WI38 (cell line): ENCODE measurements around the gene HSPA12A.

Experiments used
- H3K4me3 ChIP-seq: 2 replicates; pipeline ENCODE4 v1.5.1; 2011; ENCODE audit warnings: low read depth, mild to moderate bottlenecking, control low read depth, low read length
- TF ChIP-seq, protein P1 (sequence below): IDR thresholded peaks from 2 replicates; pipeline ENCODE4 v1.5.1; 2012; ENCODE audit warnings: low read depth, mild to moderate bottlenecking, control low read depth, low read length

Gene HSPA12A

DNA sequence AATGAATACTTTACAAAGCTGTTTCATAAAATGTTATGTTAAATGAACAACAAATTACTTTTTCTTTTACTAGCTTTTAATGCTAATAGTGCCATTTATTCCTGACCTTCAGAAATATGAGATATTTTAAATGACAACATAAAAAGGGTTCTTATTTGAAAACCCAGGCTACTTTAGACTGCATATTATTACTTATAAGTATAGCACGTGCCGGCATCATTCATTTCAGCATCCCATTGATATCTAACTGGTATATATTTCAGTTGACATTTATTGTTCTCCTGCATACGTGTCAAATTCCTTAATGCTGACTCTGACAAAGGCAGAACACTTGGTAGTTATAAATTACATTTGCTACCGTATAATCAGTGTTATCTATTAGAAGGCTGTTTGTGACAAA, 86.3 kb downstream of the HSPA12A start:
- TF ChIP-seq, protein P1, sequence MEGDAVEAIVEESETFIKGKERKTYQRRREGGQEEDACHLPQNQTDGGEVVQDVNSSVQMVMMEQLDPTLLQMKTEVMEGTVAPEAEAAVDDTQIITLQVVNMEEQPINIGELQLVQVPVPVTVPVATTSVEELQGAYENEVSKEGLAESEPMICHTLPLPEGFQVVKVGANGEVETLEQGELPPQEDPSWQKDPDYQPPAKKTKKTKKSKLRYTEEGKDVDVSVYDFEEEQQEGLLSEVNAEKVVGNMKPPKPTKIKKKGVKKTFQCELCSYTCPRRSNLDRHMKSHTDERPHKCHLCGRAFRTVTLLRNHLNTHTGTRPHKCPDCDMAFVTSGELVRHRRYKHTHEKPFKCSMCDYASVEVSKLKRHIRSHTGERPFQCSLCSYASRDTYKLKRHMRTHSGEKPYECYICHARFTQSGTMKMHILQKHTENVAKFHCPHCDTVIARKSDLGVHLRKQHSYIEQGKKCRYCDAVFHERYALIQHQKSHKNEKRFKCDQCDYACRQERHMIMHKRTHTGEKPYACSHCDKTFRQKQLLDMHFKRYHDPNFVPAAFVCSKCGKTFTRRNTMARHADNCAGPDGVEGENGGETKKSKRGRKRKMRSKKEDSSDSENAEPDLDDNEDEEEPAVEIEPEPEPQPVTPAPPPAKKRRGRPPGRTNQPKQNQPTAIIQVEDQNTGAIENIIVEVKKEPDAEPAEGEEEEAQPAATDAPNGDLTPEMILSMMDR, result no peak
- H3K4me3 ChIP-seq, result no peak overlapping the region

DNA sequence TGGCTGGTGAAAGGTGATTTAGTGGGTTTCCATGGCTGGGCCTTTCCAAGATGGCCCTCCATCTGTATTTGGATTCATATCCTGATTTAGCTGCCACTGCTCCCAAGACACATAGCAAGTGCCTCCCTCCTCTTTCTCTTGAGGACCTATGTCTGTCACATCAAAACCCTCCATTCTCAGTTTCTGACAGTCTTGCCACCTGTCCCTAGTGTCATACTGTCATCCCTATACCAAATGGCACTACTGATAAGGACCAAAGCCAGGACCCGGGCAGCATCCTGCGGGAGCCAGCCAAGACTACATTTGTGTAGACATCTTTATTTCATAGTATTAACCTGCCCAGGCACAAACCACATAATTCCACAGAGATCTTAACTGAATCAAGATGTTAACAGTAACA, 86.8 kb downstream of the HSPA12A start:
- TF ChIP-seq, protein P1, result no peak
- H3K4me3 ChIP-seq, result no peak overlapping the region

DNA sequence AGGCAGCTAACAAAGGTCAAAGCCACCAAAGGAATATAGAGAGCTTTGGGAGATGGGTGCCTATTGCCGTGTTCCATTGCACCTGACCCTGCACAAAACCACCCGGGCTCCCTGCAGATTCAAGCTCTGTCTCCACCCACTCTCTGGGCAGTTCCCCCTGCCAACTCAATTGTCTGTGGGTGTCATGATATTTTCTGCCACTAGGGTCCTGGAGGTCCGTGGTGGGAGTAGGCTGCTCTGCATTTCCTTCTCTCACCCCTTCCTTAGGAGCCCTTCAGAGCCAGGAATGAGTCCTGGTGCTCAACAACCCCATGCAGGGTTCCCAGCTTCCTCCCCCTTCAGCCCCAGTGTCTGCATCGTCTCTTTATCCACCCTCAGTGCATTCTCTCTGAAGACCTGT, 87.5 kb downstream of the HSPA12A start:
- TF ChIP-seq, protein P1, result peak; percentile 17; the same call in 1 of the 2 replicates
- H3K4me3 ChIP-seq, result no peak overlapping the region

DNA sequence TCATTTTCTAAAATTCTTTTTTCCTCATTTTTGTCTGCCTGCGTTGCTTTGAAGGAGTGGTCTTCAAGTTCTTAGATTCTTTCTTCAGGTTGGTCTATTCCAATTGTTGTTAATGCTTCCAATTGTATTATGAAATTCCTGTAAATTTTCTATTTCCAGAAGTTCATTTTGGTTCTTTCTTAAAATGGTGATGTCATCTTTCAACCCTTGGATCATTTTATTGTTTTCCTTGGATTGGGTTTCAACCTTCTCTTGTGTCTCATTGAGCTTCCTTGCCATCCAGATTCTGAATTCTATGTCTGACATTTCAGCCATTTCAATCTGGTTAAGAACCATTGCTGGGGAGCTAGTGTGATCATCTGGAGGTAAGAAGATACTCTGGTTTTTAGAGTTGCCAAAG, 88.5 kb downstream of the HSPA12A start:
- TF ChIP-seq, protein P1, result no peak
- H3K4me3 ChIP-seq, result no peak overlapping the region

DNA sequence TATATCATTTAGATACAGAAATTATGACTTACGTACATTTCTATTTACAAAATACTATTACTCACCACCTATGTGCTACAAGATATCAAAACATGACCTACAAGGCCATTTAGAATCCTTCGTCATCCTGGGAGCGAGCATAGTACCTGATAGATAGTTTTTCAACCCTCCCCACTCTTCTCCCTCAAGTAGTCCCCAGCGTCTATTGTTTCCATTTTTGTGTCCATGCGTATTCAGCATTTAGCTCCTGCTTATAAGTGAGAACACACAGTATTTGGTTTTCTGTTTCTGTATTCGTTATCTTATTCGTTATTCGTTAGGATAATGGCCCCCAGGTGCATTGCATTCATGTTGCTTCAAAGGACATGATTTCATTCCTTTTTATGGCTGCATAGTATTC, 93.5 kb downstream of the HSPA12A start:
- no peak overlapping the region for H3K4me3 ChIP-seq
- TF ChIP-seq, protein P1, result no peak

DNA sequence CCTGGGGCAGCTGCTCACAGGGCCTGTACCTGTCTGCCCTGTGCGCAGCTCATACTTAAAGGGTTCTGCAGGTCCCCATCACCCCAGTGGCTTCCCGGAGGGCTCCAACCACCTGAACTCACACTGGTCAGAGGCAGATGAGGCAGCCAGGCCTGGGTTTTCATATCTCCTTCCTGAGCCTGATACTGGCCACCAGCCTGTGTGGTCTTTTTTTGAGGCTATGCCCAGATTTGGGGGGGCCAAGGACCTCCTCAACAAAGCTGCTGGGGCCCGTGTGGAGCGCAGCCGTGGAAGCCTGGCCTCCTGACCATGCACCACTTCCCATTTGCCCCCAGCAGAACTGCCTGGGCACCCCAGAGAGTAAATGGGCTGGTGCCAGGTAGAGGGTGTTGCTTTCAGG, 95.9 kb downstream of the HSPA12A start:
- TF ChIP-seq, protein P1, result no peak
- no peak overlapping the region for H3K4me3 ChIP-seq

DNA sequence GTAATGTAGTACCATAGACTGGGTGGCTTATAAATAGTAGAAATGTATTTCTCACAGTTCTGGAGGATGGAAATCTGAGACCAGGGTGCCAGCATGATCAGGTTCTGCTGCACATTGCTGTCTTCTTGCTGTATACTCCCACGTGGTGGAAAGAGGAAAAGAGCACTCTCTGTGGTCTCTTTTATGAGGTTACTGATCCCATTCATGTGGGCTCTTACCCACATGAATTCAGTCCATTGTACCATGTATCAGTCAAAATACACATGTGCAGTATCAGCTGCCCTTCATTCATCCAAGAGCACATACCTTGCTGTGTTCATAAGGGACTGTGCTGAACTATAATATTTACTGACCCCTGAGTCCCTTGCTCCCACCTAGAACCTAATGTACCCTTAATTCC, 104.5 kb downstream of the HSPA12A start:
- no peak overlapping the region for H3K4me3 ChIP-seq
- TF ChIP-seq, protein P1, result no peak
